Activated naive CD8-positive, alpha-beta T cell treated with anti-CD3 and anti-CD28 coated beads for 36 hours (primary cell): ENCODE data around the gene TMEM92. TPM values are rescaled to one million over a fixed set of nuclear protein-coding genes. Genes with fewer than 3 reads are reported as not detected.
"Not testable (repeated sequence)": the region's sequence is repeated elsewhere in the genome, so short reads cannot be mapped to it uniquely, and the experiment has no call there.

Experiments
- DNase-seq: peaks from one replicate; pipeline ENCODE4 v3.0.0; 2021
- H3K27ac Mint-ChIP-seq: one replicate; pipeline ENCODE4 v1.8.0; 2022; ENCODE audit warnings: mild to moderate bottlenecking, moderate library complexity, mixed read lengths
- H3K27me3 Mint-ChIP-seq: one replicate; pipeline ENCODE4 v1.8.0; 2022; ENCODE audit warnings: mild to moderate bottlenecking, mixed read lengths
- H3K36me3 Mint-ChIP-seq: one replicate; pipeline ENCODE4 v1.8.0; 2021; ENCODE audit warnings: mild to moderate bottlenecking, mixed read lengths
- H3K4me1 Mint-ChIP-seq: one replicate; pipeline ENCODE4 v1.8.0; 2021; ENCODE audit warnings: mixed read lengths
- H3K4me3 Mint-ChIP-seq: one replicate; pipeline ENCODE4 v1.8.0; 2022; ENCODE audit warnings: mild to moderate bottlenecking, moderate library complexity, mixed read lengths
- H3K9me3 Mint-ChIP-seq: one replicate; pipeline ENCODE4 v1.8.0; 2022; ENCODE audit warnings: mixed read lengths
- total RNA-seq, 2 experiments: library from RNA; stranded (reverse); gene quantifications; one replicate each; pipeline ENCODE4 v1.2.3, GENCODE V29; 2021

TMEM92 gene
- total RNA-seq, 2 experiments from 2014 or later = not detected

GRCh38 chr17:50268026-50268425, 6.2 kb upstream of the TMEM92 start:
- Mint-ChIP-seq H3K36me3 (no peaks in the 10 kb centered on the region), H3K4me1 (peaks cover 4% of the 10 kb centered on the region), H3K27me3 (peaks cover 11% of the 10 kb centered on the region), H3K4me3 (no peak overlapping the region), H3K27ac (no peak overlapping the region), H3K9me3 (no peaks in the 10 kb centered on the region)
- no peak for DNase-seq

GRCh38 chr17:50268743-50269275, 5.5 kb upstream of the TMEM92 start:
- peaks cover 15% of the 10 kb centered on the region for H3K27me3 Mint-ChIP-seq
- peaks cover 4% of the 10 kb centered on the region for H3K4me1 Mint-ChIP-seq
- no peak overlapping the region for H3K27ac Mint-ChIP-seq
- DNase-seq = no peak
- no peaks in the 10 kb centered on the region for H3K36me3 Mint-ChIP-seq
- no peaks in the 10 kb centered on the region for H3K9me3 Mint-ChIP-seq
- no peak overlapping the region for H3K4me3 Mint-ChIP-seq

GRCh38 chr17:50269477-50270434, 4.5 kb upstream of the TMEM92 start:
- Mint-ChIP-seq H3K4me1 (peaks cover 4% of the 10 kb centered on the region), H3K4me3 (no peak overlapping the region), H3K27me3 (peaks cover 25% of the 10 kb centered on the region), H3K27ac (no peak overlapping the region), H3K9me3 (no peaks in the 10 kb centered on the region), H3K36me3 (no peaks in the 10 kb centered on the region)
- DNase-seq = peak; percentile 62

- peaks cover 4% of the 10 kb centered on the region for H3K4me1 Mint-ChIP-seq
- DNase-seq = no peak
- H3K9me3 Mint-ChIP-seq = no peaks in the 10 kb centered on the region
- no peak overlapping the region for H3K27ac Mint-ChIP-seq
- H3K4me3 Mint-ChIP-seq = no peak overlapping the region
- no peaks in the 10 kb centered on the region for H3K36me3 Mint-ChIP-seq
- H3K27me3 Mint-ChIP-seq = peaks cover 34% of the 10 kb centered on the region
Observed at GRCh38 chr17:50270435-50271362, 3.6 kb upstream of the TMEM92 start.

GRCh38 chr17:50271363-50271750, 2.9 kb upstream of the TMEM92 start:
- DNase-seq, H3K27ac Mint-ChIP-seq, H3K4me1 Mint-ChIP-seq, H3K4me3 Mint-ChIP-seq, H3K36me3 Mint-ChIP-seq, H3K9me3 Mint-ChIP-seq: not testable (repeated sequence)
- peaks cover 37% of the 10 kb centered on the region for H3K27me3 Mint-ChIP-seq

- H3K27me3 Mint-ChIP-seq = peaks cover 45% of the 10 kb centered on the region
- H3K27ac Mint-ChIP-seq = no peak overlapping the region
- H3K4me3 Mint-ChIP-seq = peak overlapping the region; percentile 46
- no peaks in the 10 kb centered on the region for H3K36me3 Mint-ChIP-seq
- no peaks in the 10 kb centered on the region for H3K9me3 Mint-ChIP-seq
- H3K4me1 Mint-ChIP-seq = peaks cover 4% of the 10 kb centered on the region
- DNase-seq = no peak
Observed at GRCh38 chr17:50272246-50272645, 2.0 kb upstream of the TMEM92 start.

GRCh38 chr17:50272711-50273653, 1.3 kb upstream of the TMEM92 start:
- Mint-ChIP-seq H3K27me3 (peaks cover 47% of the 10 kb centered on the region), H3K4me1 (peaks cover 4% of the 10 kb centered on the region), H3K27ac (no peak overlapping the region), H3K36me3 (no peaks in the 10 kb centered on the region), H3K4me3 (peak overlapping the region; percentile 46), H3K9me3 (no peaks in the 10 kb centered on the region)
- peak; percentile 64 for DNase-seq

- Mint-ChIP-seq H3K9me3 (no peaks in the 10 kb centered on the region), H3K4me1 (peaks cover 4% of the 10 kb centered on the region), H3K36me3 (no peaks in the 10 kb centered on the region), H3K27me3 (peaks cover 51% of the 10 kb centered on the region), H3K27ac (no peak overlapping the region), H3K4me3 (no peak overlapping the region)
- DNase-seq = no peak
Observed at GRCh38 chr17:50273654-50274040, 619 bp upstream of the TMEM92 start.

- Mint-ChIP-seq H3K36me3 (no peaks in the 10 kb centered on the region), H3K9me3 (no peaks in the 10 kb centered on the region), H3K4me3 (no peak overlapping the region), H3K27ac (no peak overlapping the region), H3K27me3 (peaks cover 51% of the 10 kb centered on the region), H3K4me1 (peaks cover 4% of the 10 kb centered on the region)
- no peak for DNase-seq
Observed at GRCh38 chr17:50274897-50275221, 593 bp downstream of the TMEM92 start.

GRCh38 chr17:50275279-50275678, 1.0 kb downstream of the TMEM92 start:
- Mint-ChIP-seq H3K27me3 (peaks cover 51% of the 10 kb centered on the region), H3K4me1 (peaks cover 4% of the 10 kb centered on the region), H3K36me3 (no peaks in the 10 kb centered on the region), H3K27ac (no peak overlapping the region), H3K9me3 (no peaks in the 10 kb centered on the region), H3K4me3 (no peak overlapping the region)
- DNase-seq = no peak

- no peak overlapping the region for H3K4me3 Mint-ChIP-seq
- no peaks in the 10 kb centered on the region for H3K9me3 Mint-ChIP-seq
- no peak overlapping the region for H3K27ac Mint-ChIP-seq
- peaks cover 52% of the 10 kb centered on the region for H3K27me3 Mint-ChIP-seq
- peaks cover 4% of the 10 kb centered on the region for H3K4me1 Mint-ChIP-seq
- DNase-seq = no peak
- no peaks in the 10 kb centered on the region for H3K36me3 Mint-ChIP-seq
Observed at GRCh38 chr17:50276588-50277356, 2.5 kb downstream of the TMEM92 start.

GRCh38 chr17:50277357-50277754, 3.1 kb downstream of the TMEM92 start:
- H3K36me3 Mint-ChIP-seq = no peaks in the 10 kb centered on the region
- H3K4me3 Mint-ChIP-seq = no peak overlapping the region
- H3K9me3 Mint-ChIP-seq = no peaks in the 10 kb centered on the region
- DNase-seq = no peak
- peaks cover 51% of the 10 kb centered on the region for H3K27me3 Mint-ChIP-seq
- peaks cover 4% of the 10 kb centered on the region for H3K4me1 Mint-ChIP-seq
- H3K27ac Mint-ChIP-seq = no peak overlapping the region

GRCh38 chr17:50278526-50279180, 4.4 kb downstream of the TMEM92 start:
- H3K36me3 Mint-ChIP-seq = no peaks in the 10 kb centered on the region
- no peak overlapping the region for H3K4me3 Mint-ChIP-seq
- no peaks in the 10 kb centered on the region for H3K9me3 Mint-ChIP-seq
- H3K27me3 Mint-ChIP-seq = peaks cover 42% of the 10 kb centered on the region
- no peak for DNase-seq
- H3K4me1 Mint-ChIP-seq = peaks cover 6% of the 10 kb centered on the region
- no peak overlapping the region for H3K27ac Mint-ChIP-seq
